Liver (tissue), 9 donors: Measurements from ENCODE around the gene NDUFA3. TPM values are rescaled to one million over a fixed set of nuclear protein-coding genes. Genes with fewer than 3 reads are reported as not detected.

Experiments
- DNase-seq: peaks from one replicate; pipeline ENCODE4 v3.0.0-alpha.2; 2017; ENCODE audit warnings: low spot score
- H3K27ac ChIP-seq, 2 donors: one replicate each; pipeline ENCODE4 v1.7.0; 2013; ENCODE audit warnings: inconsistent platforms in 2 of 2, low read length in 2 of 2, control low read depth in 1 of 2, low read depth in 1 of 2, mild to moderate bottlenecking in 1 of 2
- H3K27me3 ChIP-seq, 4 donors: one replicate each; pipeline versions ENCODE4 v1.6.1 to v1.7.0; 2013; ENCODE audit warnings: low read length in 3 of 4, inconsistent platforms in 1 of 4, mild to moderate bottlenecking in 1 of 4, moderate library complexity in 1 of 4; ENCODE audit not compliant: control insufficient read depth in 4 of 4, insufficient read depth in 4 of 4
- H3K36me3 ChIP-seq, 4 donors: one replicate each; pipeline versions ENCODE4 v1.6.1 to v1.7.0; 2013; ENCODE audit warnings: low read length in 3 of 4, mild to moderate bottlenecking in 3 of 4, low read depth in 1 of 4, moderate library complexity in 1 of 4; ENCODE audit not compliant: control insufficient read depth in 4 of 4, insufficient read depth in 3 of 4
- H3K4me1 ChIP-seq, 4 donors: one replicate each; pipeline versions ENCODE4 v1.6.1 to v1.7.0; 2013; ENCODE audit warnings: low read length in 3 of 4, mild to moderate bottlenecking in 3 of 4, moderate library complexity in 1 of 4; ENCODE audit not compliant: control insufficient read depth in 4 of 4, insufficient read depth in 4 of 4
- H3K4me3 ChIP-seq, 3 donors: one replicate each; pipeline versions ENCODE4 v1.6.1 to v1.7.0; 2013; ENCODE audit warnings: low read length in 3 of 3, control low read depth in 1 of 3, low read depth in 1 of 3, mild to moderate bottlenecking in 1 of 3
- H3K9ac ChIP-seq, 2 donors: one replicate each; pipeline ENCODE4 v1.7.0; 2013; ENCODE audit warnings: low read length in 2 of 2, mild to moderate bottlenecking in 2 of 2, moderate library complexity in 2 of 2, control low read depth in 1 of 2, low read depth in 1 of 2
- H3K9me3 ChIP-seq, 4 donors: one replicate each; pipeline versions ENCODE4 v1.6.1 to v1.7.0; 2013; ENCODE audit warnings: low read length in 3 of 4; ENCODE audit not compliant: control insufficient read depth in 4 of 4
- CTCF ChIP-seq: fragments of 150-350 bp; IDR thresholded peaks from 2 replicates; pipeline ENCODE4 v1.5.1; 2017; ENCODE audit warnings: improper control_type of control experiment, low read depth, low read length; ENCODE audit not compliant: missing input control
- EGR1 ChIP-seq, 2 donors: IDR thresholded peaks; 2 replicates each; pipeline ENCODE4 v1.6.1; 2016 to 2018; ENCODE audit warnings: antibody characterized with exemption in 2 of 2, low read depth in 2 of 2
- FOXA1 ChIP-seq: IDR thresholded peaks from 2 replicates; pipeline ENCODE4 v1.6.1; 2016; ENCODE audit warnings: antibody characterized with exemption
- FOXA2 ChIP-seq: IDR thresholded peaks from 2 replicates; pipeline ENCODE4 v1.6.1; 2016; ENCODE audit warnings: antibody characterized with exemption
- GABPA ChIP-seq, 2 donors: IDR thresholded peaks in 1 of 2; conservative IDR thresholded peaks in 1 of 2; 2 replicates each; pipeline ENCODE4 v1.6.1; 2016; ENCODE audit warnings: antibody characterized with exemption in 2 of 2, mild to moderate bottlenecking in 1 of 2, moderate library complexity in 1 of 2
- HNF4A ChIP-seq, 2 donors: conservative IDR thresholded peaks; 2 replicates each; pipeline ENCODE4 v1.6.1; 2016; ENCODE audit warnings: antibody characterized with exemption in 2 of 2, mild to moderate bottlenecking in 2 of 2
- HNF4G ChIP-seq: IDR thresholded peaks from 2 replicates; pipeline ENCODE4 v1.6.1; 2016; ENCODE audit warnings: antibody characterized with exemption
- MAX ChIP-seq: IDR thresholded peaks from 2 replicates; pipeline ENCODE4 v1.6.1; 2016; ENCODE audit warnings: antibody characterized with exemption
- NR2F2 ChIP-seq: IDR thresholded peaks from 2 replicates; pipeline ENCODE4 v1.6.1; 2016; ENCODE audit warnings: antibody characterized with exemption
- RAD21 ChIP-seq, 2 donors: IDR thresholded peaks; 2 replicates each; pipeline ENCODE4 v1.6.1; 2016; ENCODE audit warnings: antibody characterized with exemption in 2 of 2, mild to moderate bottlenecking in 2 of 2
- RXRA ChIP-seq, 2 donors: IDR thresholded peaks; 2 replicates each; pipeline ENCODE4 v1.6.1; 2017 to 2018; ENCODE audit warnings: antibody characterized with exemption in 2 of 2, mild to moderate bottlenecking in 1 of 2
- SP1 ChIP-seq: IDR thresholded peaks from 2 replicates; pipeline ENCODE4 v1.6.1; 2018; ENCODE audit warnings: antibody characterized with exemption, mild to moderate bottlenecking
- TAF1 ChIP-seq: conservative IDR thresholded peaks from 2 replicates; pipeline ENCODE4 v1.6.1; 2016; ENCODE audit warnings: antibody characterized with exemption, mild to moderate bottlenecking
- YY1 ChIP-seq: IDR thresholded peaks from 2 replicates; pipeline ENCODE4 v1.6.1; 2016; ENCODE audit warnings: antibody characterized with exemption, mild to moderate bottlenecking
- WGBS: extraction: QIAGEN DNeasy Blood & Tissue Kit; methylation state at CpG from one replicate; pipeline ENCODE4 v1.1.7; 2013; 5-methylcytosine and 5-hydroxymethylcytosine counted together
- polyA plus RNA-seq, 2 donors: library from polyadenylated mRNA; stranded (reverse) in 1 of 2; unstranded in 1 of 2; fragments of 200-250 nt in 1 of 2; fragments of >200 nt in 1 of 2; fragmentation: Nextera tagmentation in 1 of 2; extraction: Ambion mirVana in 1 of 2; gene quantifications; one replicate each; pipeline versions ENCODE4 v1.2.1 to v1.2.3, GENCODE V29; 2013 to 2015
- total RNA-seq, 2 donors: library from RNA; depleted of rRNA; stranded (reverse); fragments of >200 nt; gene quantifications; one replicate each; pipeline ENCODE4 v1.2.3, GENCODE V29; 2014
- TF ChIP-seq, protein P1 (sequence below): IDR thresholded peaks from 2 replicates; pipeline ENCODE4 v1.6.1; 2016; ENCODE audit warnings: antibody characterized with exemption
- TF ChIP-seq, protein P2 (sequence below): IDR thresholded peaks from 2 replicates; pipeline ENCODE4 v1.6.1; 2016; ENCODE audit warnings: antibody characterized with exemption
- donor health status: healthy.
- donor health status: healthy.
- donor health status: healthy.
- donor health status: healthy.
- donor health status: healthy.

NDUFA3 gene
- total and polyA plus RNA-seq, 4 donors: 5.9 to 343 (median 68.5) TPM

GRCh38 chr19:54074851-54075250 lies 27.8 kb upstream of the NDUFA3 start:
- Histone ChIP-seq H3K9me3 (peaks cover 0 to 1% (median under 1%) of the 10 kb centered on the region in 4 donors), H3K9ac (no peak overlapping the region), H3K27me3 (no peaks in the 10 kb centered on the region), H3K4me1 (no peaks in the 10 kb centered on the region), H3K36me3 (no peaks in the 10 kb centered on the region), H3K4me3 (no peak overlapping the region), H3K27ac (no peak overlapping the region)
- no peak for DNase-seq
- 80% methylated on average over 9 of the region's 9 CpGs for WGBS
- TF ChIP-seq RXRA (IDR thresholded peaks at IDR 0.05) (no peak), EGR1 (IDR thresholded peaks at IDR 0.05; ENCODE audit: low read depth in 2 of 2) (no peak), CTCF (no peak), HNF4G (no peak), YY1 (no peak), SP1 (no peak), FOXA1 (no peak), FOXA2 (no peak), MAX (no peak), TAF1 (no peak), RAD21 (IDR thresholded peaks at IDR 0.05) (no peak), HNF4A (conservative IDR thresholded peaks at IDR 0.05) (no peak), GABPA (IDR thresholded peaks at IDR 0.05 in 1 of 2, conservative IDR thresholded peaks at IDR 0.05 in 1 of 2) (no peak)
- TF ChIP-seq, protein P1, sequence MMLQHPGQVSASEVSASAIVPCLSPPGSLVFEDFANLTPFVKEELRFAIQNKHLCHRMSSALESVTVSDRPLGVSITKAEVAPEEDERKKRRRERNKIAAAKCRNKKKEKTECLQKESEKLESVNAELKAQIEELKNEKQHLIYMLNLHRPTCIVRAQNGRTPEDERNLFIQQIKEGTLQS: no peak

DNA sequence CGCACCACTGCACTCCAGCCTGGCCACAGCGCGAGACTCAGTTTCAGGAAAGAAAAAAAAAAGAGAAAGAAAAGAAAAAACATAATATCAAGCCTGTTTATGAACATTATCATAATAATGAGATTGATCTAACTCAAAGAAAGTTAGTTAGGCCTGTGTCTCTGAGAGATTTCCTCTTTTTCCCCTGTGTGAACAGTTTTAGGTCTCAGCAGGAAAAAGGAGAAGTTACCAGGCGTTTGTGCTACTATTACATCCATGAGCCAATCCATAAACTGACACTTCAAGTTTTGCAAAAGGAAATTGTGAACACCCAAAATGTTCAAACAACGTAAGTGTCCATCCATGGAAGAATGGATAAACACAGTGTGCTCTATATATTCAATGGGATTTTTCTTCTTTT lies 25.3 kb upstream of the NDUFA3 start:
- no peaks in the 10 kb centered on the region for H3K27me3 ChIP-seq
- no peak overlapping the region for H3K9ac ChIP-seq
- H3K4me1 ChIP-seq: no peaks in the 10 kb centered on the region
- WGBS: 76% methylated on average over 5 of the region's 5 CpGs
- no peak overlapping the region for H3K27ac ChIP-seq
- no peak for DNase-seq
- no peaks in the 10 kb centered on the region for H3K36me3 ChIP-seq
- peaks cover 4 to 6% (median 5%) of the 10 kb centered on the region in 4 donors for H3K9me3 ChIP-seq
- H3K4me3 ChIP-seq: no peak overlapping the region
- TF ChIP-seq FOXA2 (no peak), TAF1 (no peak), NR2F2 (no peak), RXRA (IDR thresholded peaks at IDR 0.05) (no peak), SP1 (no peak), FOXA1 (no peak)
- TF ChIP-seq, protein P2, sequence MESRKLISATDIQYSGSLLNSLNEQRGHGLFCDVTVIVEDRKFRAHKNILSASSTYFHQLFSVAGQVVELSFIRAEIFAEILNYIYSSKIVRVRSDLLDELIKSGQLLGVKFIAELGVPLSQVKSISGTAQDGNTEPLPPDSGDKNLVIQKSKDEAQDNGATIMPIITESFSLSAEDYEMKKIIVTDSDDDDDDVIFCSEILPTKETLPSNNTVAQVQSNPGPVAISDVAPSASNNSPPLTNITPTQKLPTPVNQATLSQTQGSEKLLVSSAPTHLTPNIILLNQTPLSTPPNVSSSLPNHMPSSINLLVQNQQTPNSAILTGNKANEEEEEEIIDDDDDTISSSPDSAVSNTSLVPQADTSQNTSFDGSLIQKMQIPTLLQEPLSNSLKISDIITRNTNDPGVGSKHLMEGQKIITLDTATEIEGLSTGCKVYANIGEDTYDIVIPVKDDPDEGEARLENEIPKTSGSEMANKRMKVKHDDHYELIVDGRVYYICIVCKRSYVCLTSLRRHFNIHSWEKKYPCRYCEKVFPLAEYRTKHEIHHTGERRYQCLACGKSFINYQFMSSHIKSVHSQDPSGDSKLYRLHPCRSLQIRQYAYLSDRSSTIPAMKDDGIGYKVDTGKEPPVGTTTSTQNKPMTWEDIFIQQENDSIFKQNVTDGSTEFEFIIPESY: no peak
- TF ChIP-seq, protein P1: no peak
